Stimulated activated CD8-positive, alpha-beta memory T cell treated with anti-CD3 and anti-CD28 coated beads, Interleukin-7, amount 100 ng/mL, for 1 hour (primary cell): ENCODE results near the gene ZNF892.
"Not testable (repeated sequence)": the region's sequence is repeated elsewhere in the genome, so short reads cannot be mapped to it uniquely, and the experiment has no call there.

Experiments
- DNase-seq, 2 donors: peaks; one replicate each; pipeline ENCODE4 v3.0.0-alpha.2; 2020; ENCODE audit warnings: low read depth in 2 of 2

The ZNF892 gene

GRCh38 chr2:95225658-95226057 lies 18.3 kb downstream of the ZNF892 start:
- DNase-seq, result no peak

- no peak for DNase-seq
Measured at GRCh38 chr2:95231723-95232122, 24.4 kb downstream of the ZNF892 start.

GRCh38 chr2:95232232-95232631 lies 24.9 kb downstream of the ZNF892 start:
- DNase-seq, result no peak

- DNase-seq, result no peak
Measured at GRCh38 chr2:95234286-95234785, 27.0 kb downstream of the ZNF892 start.

DNA sequence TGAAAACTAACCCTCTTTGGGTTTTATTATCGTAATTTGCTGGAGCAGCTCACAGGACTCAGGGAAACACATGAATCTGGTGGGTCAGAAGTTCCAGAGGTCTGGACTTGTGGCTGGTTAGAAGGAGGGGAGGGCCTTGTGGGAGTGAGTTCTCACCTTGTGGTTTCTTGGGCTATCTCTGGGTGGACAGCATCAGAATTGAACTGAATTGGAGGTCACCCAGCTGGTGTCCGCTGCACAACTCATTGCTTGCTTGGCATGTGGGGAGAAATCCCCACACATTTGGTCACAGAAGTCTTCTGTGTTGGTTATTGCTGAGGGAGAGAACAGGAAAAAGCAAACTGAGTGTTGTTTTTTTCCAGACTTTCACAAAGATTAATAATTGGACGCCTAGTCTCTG lies 27.5 kb downstream of the ZNF892 start:
- no peak for DNase-seq

GRCh38 chr2:95238131-95238530 lies 30.8 kb downstream of the ZNF892 start:
- DNase-seq, result no peak

GRCh38 chr2:95240091-95240490 lies 32.8 kb downstream of the ZNF892 start:
- no peak for DNase-seq

DNA sequence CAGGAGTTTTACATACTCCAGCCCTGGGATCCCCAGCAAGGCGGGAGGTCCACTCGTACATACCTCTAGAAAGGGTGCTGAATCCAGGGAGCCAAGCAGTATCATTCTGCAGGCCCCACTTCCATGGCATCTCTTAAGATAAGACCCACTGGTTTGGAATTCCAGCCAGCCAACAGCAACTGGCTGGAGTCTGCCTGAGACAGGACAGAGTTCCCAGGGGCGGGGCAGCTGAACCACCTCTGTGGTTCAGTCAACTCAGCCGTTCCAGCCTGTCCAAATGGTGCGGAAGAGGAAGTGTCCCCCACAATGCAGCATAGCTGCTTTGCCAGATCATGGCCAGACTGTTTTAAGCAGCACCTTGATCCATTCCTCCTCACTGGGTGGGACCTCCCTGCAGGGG lies 33.2 kb downstream of the ZNF892 start:
- no peak for DNase-seq

GRCh38 chr2:95242084-95242483 lies 34.8 kb downstream of the ZNF892 start:
- not testable (repeated sequence) for DNase-seq
